Stimulated activated naive CD8-positive, alpha-beta T cell treated with anti-CD3 and anti-CD28 coated beads, Interleukin-15, Interleukin-2, amounts not matched to agents 100 U/mL and 50 U/mL, for 24 hours (primary cell): ENCODE data around the gene FRAS1.
"Not testable (repeated sequence)": the region's sequence is repeated elsewhere in the genome, so short reads cannot be mapped to it uniquely, and the experiment has no call there.

Experiments
- ATAC-seq: fragments of 150-1000 bp; cut with Tn5 transposase; one replicate; pipeline ENCODE4 v1.10.0; 2021
- DNase-seq: peaks from one replicate; pipeline ENCODE4 v3.0.0; 2021

The FRAS1 gene

GRCh38 chr4:78167510-78167909 is 110.4 kb downstream of the FRAS1 start:
- no peak for DNase-seq
- no peak for ATAC-seq

GRCh38 chr4:78168029-78168428 is 110.9 kb downstream of the FRAS1 start:
- no peak for DNase-seq
- ATAC-seq = no peak

GRCh38 chr4:78169728-78170127 is 112.6 kb downstream of the FRAS1 start:
- DNase-seq (no peak), ATAC-seq (no peak)

GRCh38 chr4:78171482-78171881 is 114.4 kb downstream of the FRAS1 start:
- ATAC-seq (no peak), DNase-seq (no peak)

GRCh38 chr4:78174891-78175290 is 117.8 kb downstream of the FRAS1 start:
- no peak for ATAC-seq
- no peak for DNase-seq

- DNase-seq = no peak
- ATAC-seq = no peak
Observed at GRCh38 chr4:78179196-78179595, 122.1 kb downstream of the FRAS1 start.

GRCh38 chr4:78181681-78182234 is 124.6 kb downstream of the FRAS1 start:
- DNase-seq, ATAC-seq: not testable (repeated sequence)

GRCh38 chr4:78184584-78184983 is 127.5 kb downstream of the FRAS1 start:
- ATAC-seq (no peak), DNase-seq (no peak)

GRCh38 chr4:78185117-78185516 is 128.0 kb downstream of the FRAS1 start:
- ATAC-seq (no peak), DNase-seq (no peak)

GRCh38 chr4:78186597-78187543 is 129.7 kb downstream of the FRAS1 start:
- ATAC-seq (no peak), DNase-seq (no peak)

GRCh38 chr4:78190068-78190467 is 132.9 kb downstream of the FRAS1 start:
- no peak for ATAC-seq
- DNase-seq = no peak

GRCh38 chr4:78190595-78190994 is 133.5 kb downstream of the FRAS1 start:
- no peak for DNase-seq
- no peak for ATAC-seq

- ATAC-seq = no peak
- DNase-seq = no peak
Observed at GRCh38 chr4:78197947-78198346, 140.8 kb downstream of the FRAS1 start.

GRCh38 chr4:78199984-78200383 is 142.9 kb downstream of the FRAS1 start:
- ATAC-seq (no peak), DNase-seq (no peak)

- ATAC-seq = no peak
- DNase-seq = no peak
Observed at GRCh38 chr4:78200949-78201348, 143.8 kb downstream of the FRAS1 start.

- DNase-seq (no peak), ATAC-seq (no peak)
Observed at GRCh38 chr4:78204176-78204575, 147.1 kb downstream of the FRAS1 start.

GRCh38 chr4:78205591-78205990 is 148.5 kb downstream of the FRAS1 start:
- ATAC-seq (no peak), DNase-seq (no peak)

- DNase-seq (no peak), ATAC-seq (no peak)
Observed at GRCh38 chr4:78207541-78207940, 150.4 kb downstream of the FRAS1 start.

- DNase-seq = no peak
- ATAC-seq = no peak
Observed at GRCh38 chr4:78207951-78208350, 150.8 kb downstream of the FRAS1 start.

GRCh38 chr4:78208896-78209295 is 151.8 kb downstream of the FRAS1 start:
- ATAC-seq, DNase-seq: not testable (repeated sequence)

- DNase-seq (no peak), ATAC-seq (no peak)
Observed at GRCh38 chr4:78210694-78211410, 153.7 kb downstream of the FRAS1 start.

- DNase-seq (no peak), ATAC-seq (no peak)
Observed at GRCh38 chr4:78213218-78213617, 156.1 kb downstream of the FRAS1 start.

- DNase-seq = no peak
- ATAC-seq = no peak
Observed at GRCh38 chr4:78214078-78214477, 157.0 kb downstream of the FRAS1 start.
